Measurements from ENCODE around the gene MOCS2. TPM values are rescaled to one million over a fixed set of nuclear protein-coding genes. Genes with fewer than 3 reads are reported as not detected.

The MOCS2 gene
- total RNA-seq, 2 donors from 2014 or later: 64.5 to 80.0 TPM

- H3K9me3 ChIP-seq: no peaks in the 10 kb centered on the region
- no peak overlapping the region for H3K4me3 ChIP-seq
- H3K36me3 ChIP-seq: no peaks in the 10 kb centered on the region
- no peaks in the 10 kb centered on the region for H3K27me3 ChIP-seq
- no peak for TF ChIP-seq CTCF (IDR thresholded peaks at IDR 0.05)
- no peak for DNase-seq (ENCODE audit: low spot score)
- no peak overlapping the region for H3K27ac ChIP-seq
- H3K4me1 ChIP-seq: no peaks in the 10 kb centered on the region
These were observed 57.1 kb downstream of the MOCS2 start for GRCh38 chr5:53052499-53052898.

- Histone ChIP-seq H3K4me3 (no peak overlapping the region), H3K36me3 (no peaks in the 10 kb centered on the region), H3K27ac (no peak overlapping the region), H3K27me3 (no peaks in the 10 kb centered on the region), H3K4me1 (no peaks in the 10 kb centered on the region), H3K9me3 (no peaks in the 10 kb centered on the region)
- DNase-seq (ENCODE audit: low spot score): no peak
- no peak for TF ChIP-seq CTCF (IDR thresholded peaks at IDR 0.05)
These were observed 61.3 kb downstream of the MOCS2 start for GRCh38 chr5:53048248-53048647.

Other genes with a start within 250 kb of the MOCS2 start
- 1 to 10 TPM; 1.5 to 2.3 TPM for gene ITGA2, start 120.4 kb downstream of the MOCS2 start, total RNA-seq

All from right atrium auricular region (tissue), 2 donors.